ENCODE results near the gene DIAPH1. TPM values are rescaled to one million over a fixed set of nuclear protein-coding genes. Genes with fewer than 3 reads are reported as not detected.
A peak's percentile ranks its signal among the peaks of the same experiment; 100 is the strongest.

Gene DIAPH1
- total and polyA plus RNA-seq, 4 donors = 51.5 to 74.7 (median 70.9) TPM

DNA sequence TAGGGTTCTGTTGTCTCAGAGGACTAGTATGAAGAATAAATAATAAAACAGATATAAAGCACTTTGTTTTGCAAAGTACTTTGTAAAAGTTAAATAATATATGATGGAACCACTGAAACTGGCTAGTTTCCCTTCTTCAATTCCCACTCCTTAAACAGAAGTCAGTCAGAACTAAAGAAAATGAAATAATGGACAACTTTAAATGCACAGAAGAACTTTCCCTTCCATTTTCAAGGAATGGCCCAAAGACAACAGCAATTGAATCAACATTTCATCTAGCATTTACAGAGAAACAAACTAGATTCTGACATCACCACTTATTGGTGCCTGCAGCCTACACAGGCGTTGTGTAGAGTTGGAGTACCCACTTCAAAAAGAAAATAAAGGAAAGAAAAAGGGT, 16.2 kb downstream of the DIAPH1 start:
- Histone ChIP-seq H3K4me3 (ENCODE audit: low read depth in 1 of 3, low read length in 3 of 3) (no peak overlapping the region), H3K9ac (ENCODE audit: low read depth in 1 of 2, low read length in 2 of 2) (no peak overlapping the region), H3K36me3 (ENCODE audit: control insufficient read depth in 4 of 4, insufficient read depth in 3 of 4, low read depth in 1 of 4, low read length in 3 of 4) (no peaks in the 10 kb centered on the region), H3K27ac (ENCODE audit: low read depth in 1 of 2, low read length in 2 of 2) (no peak overlapping the region), H3K9me3 (ENCODE audit: control insufficient read depth in 4 of 4, low read length in 3 of 4) (no peaks in the 10 kb centered on the region), H3K27me3 (ENCODE audit: control insufficient read depth in 4 of 4, insufficient read depth in 4 of 4, low read length in 3 of 4) (no peaks in the 10 kb centered on the region), H3K4me1 (ENCODE audit: control insufficient read depth in 4 of 4, insufficient read depth in 4 of 4, low read length in 3 of 4) (peaks cover 7 to 54% (median 37%) of the 10 kb centered on the region in 4 donors)
- WGBS = 95% methylated on average over 1 of the region's 1 CpG
- DNase-seq (ENCODE audit: low spot score) = no peak
- TF ChIP-seq GABPA (IDR thresholded peaks at IDR 0.05 in 1 of 2, conservative IDR thresholded peaks at IDR 0.05 in 1 of 2) (no peak), HNF4G (IDR thresholded peaks at IDR 0.05) (no peak), NR2F2 (IDR thresholded peaks at IDR 0.05) (no peak), HNF4A (conservative IDR thresholded peaks at IDR 0.05) (no peak), MAX (IDR thresholded peaks at IDR 0.05) (no peak), ZBTB33 (IDR thresholded peaks at IDR 0.05) (no peak), SP1 (IDR thresholded peaks at IDR 0.05) (no peak), RAD21 (IDR thresholded peaks at IDR 0.05) (no peak), FOXA2 (IDR thresholded peaks at IDR 0.05) (no peak), YY1 (IDR thresholded peaks at IDR 0.05) (no peak)
- TF ChIP-seq, protein P1, sequence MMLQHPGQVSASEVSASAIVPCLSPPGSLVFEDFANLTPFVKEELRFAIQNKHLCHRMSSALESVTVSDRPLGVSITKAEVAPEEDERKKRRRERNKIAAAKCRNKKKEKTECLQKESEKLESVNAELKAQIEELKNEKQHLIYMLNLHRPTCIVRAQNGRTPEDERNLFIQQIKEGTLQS (IDR thresholded peaks at IDR 0.05) = no peak
- TF ChIP-seq, protein P2, sequence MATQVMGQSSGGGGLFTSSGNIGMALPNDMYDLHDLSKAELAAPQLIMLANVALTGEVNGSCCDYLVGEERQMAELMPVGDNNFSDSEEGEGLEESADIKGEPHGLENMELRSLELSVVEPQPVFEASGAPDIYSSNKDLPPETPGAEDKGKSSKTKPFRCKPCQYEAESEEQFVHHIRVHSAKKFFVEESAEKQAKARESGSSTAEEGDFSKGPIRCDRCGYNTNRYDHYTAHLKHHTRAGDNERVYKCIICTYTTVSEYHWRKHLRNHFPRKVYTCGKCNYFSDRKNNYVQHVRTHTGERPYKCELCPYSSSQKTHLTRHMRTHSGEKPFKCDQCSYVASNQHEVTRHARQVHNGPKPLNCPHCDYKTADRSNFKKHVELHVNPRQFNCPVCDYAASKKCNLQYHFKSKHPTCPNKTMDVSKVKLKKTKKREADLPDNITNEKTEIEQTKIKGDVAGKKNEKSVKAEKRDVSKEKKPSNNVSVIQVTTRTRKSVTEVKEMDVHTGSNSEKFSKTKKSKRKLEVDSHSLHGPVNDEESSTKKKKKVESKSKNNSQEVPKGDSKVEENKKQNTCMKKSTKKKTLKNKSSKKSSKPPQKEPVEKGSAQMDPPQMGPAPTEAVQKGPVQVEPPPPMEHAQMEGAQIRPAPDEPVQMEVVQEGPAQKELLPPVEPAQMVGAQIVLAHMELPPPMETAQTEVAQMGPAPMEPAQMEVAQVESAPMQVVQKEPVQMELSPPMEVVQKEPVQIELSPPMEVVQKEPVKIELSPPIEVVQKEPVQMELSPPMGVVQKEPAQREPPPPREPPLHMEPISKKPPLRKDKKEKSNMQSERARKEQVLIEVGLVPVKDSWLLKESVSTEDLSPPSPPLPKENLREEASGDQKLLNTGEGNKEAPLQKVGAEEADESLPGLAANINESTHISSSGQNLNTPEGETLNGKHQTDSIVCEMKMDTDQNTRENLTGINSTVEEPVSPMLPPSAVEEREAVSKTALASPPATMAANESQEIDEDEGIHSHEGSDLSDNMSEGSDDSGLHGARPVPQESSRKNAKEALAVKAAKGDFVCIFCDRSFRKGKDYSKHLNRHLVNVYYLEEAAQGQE (IDR thresholded peaks at IDR 0.05) = no peak

- 61% methylated on average over 3 of the region's 3 CpGs for WGBS
- peaks cover 0 to 36% (median 11%) of the 10 kb centered on the region in 4 donors for H3K4me1 ChIP-seq (ENCODE audit: control insufficient read depth in 4 of 4, insufficient read depth in 4 of 4, low read length in 3 of 4)
- peaks cover 0 to 3% (median 0%) of the 10 kb centered on the region in 4 donors for H3K36me3 ChIP-seq (ENCODE audit: control insufficient read depth in 4 of 4, insufficient read depth in 3 of 4, low read depth in 1 of 4, low read length in 3 of 4)
- peak overlapping the region in 1 of 2 donors; percentile 4 for H3K27ac ChIP-seq (ENCODE audit: low read depth in 1 of 2, low read length in 2 of 2)
- no peak overlapping the region for H3K9ac ChIP-seq (ENCODE audit: low read depth in 1 of 2, low read length in 2 of 2)
- no peak overlapping the region for H3K4me3 ChIP-seq (ENCODE audit: low read depth in 1 of 3, low read length in 3 of 3)
- no peak for DNase-seq (ENCODE audit: low spot score)
- H3K9me3 ChIP-seq (ENCODE audit: control insufficient read depth in 4 of 4, low read length in 3 of 4) = no peaks in the 10 kb centered on the region
- H3K27me3 ChIP-seq (ENCODE audit: control insufficient read depth in 4 of 4, insufficient read depth in 4 of 4, low read length in 3 of 4) = no peaks in the 10 kb centered on the region
- TF ChIP-seq, protein P2 (IDR thresholded peaks at IDR 0.05) = no peak
- TF ChIP-seq JUND (IDR thresholded peaks at IDR 0.05) (no peak), RXRA (IDR thresholded peaks at IDR 0.05) (no peak), YY1 (IDR thresholded peaks at IDR 0.05) (no peak), FOXA2 (IDR thresholded peaks at IDR 0.05) (no peak), ZBTB33 (IDR thresholded peaks at IDR 0.05) (no peak), HNF4A (conservative IDR thresholded peaks at IDR 0.05) (no peak), HNF4G (IDR thresholded peaks at IDR 0.05) (no peak), NR2F2 (IDR thresholded peaks at IDR 0.05) (no peak), RAD21 (IDR thresholded peaks at IDR 0.05) (no peak), TAF1 (conservative IDR thresholded peaks at IDR 0.05) (no peak), FOXA1 (IDR thresholded peaks at IDR 0.05) (no peak), EGR1 (IDR thresholded peaks at IDR 0.05; ENCODE audit: low read depth in 2 of 2) (no peak), MAX (IDR thresholded peaks at IDR 0.05) (no peak), SP1 (IDR thresholded peaks at IDR 0.05) (no peak)
- TF ChIP-seq, protein P1 (IDR thresholded peaks at IDR 0.05) = no peak
Observed at GRCh38 chr5:141598391-141599345, 20.1 kb downstream of the DIAPH1 start.

All from liver (tissue), 9 donors.